DMS53 treated with DMSO at 0.1 percent for 48 hours (cell line): ENCODE results near the gene TMEFF2.
"Not testable (repeated sequence)": the region's sequence is repeated elsewhere in the genome, so short reads cannot be mapped to it uniquely, and the experiment has no call there.

Experiments used
- DNase-seq: peaks from one replicate; lab custom pipeline; 2025; ENCODE audit not compliant: unreplicated experiment; lab: John Stamatoyannopoulos, UW

Gene TMEFF2

DNA sequence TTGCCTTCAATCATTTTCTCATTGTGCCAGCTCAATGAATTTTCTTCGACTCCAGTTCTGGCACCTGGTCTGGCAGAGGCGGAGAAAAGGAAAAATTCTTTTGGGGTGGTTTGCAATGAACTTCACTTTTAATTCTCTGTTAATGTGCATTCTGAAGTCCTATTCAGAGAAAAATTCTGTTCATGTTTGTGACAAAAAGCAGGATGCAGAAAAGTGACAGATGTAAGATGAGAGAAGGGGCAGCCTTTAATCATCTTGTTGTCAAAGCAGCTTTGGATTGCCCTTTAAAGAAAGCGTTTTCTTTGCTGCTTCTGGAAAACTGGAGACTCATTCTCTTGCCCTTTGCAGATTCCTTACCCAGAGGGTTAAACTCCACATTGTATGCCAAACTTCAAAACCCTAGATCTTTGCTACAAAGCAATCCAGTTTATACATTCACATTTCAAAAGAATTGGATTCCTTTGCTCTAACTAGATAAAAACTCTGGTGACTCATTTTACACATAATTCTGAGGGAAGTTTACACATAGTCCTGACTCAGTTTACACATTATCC, 253.3 kb downstream of the TMEFF2 start:
- DNase-seq: no peak

DNA sequence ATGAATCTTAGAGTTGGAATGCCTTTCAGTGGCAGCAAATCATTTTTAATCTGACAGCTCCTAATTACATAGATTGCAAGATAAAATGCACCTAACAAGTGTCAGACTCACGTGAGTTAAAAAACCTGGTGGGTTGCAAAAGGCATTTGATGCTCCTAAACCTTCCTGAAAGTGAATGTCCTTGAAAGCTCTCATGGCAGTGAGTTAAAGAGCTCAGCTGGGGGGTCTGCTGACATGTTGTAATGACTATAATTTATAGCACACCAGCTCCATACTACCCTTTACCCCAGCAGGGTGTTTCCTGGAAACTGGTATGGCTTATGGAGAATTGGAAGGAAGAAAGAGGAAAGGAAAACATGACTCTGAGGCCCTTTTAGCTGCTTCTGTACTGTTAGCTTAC, 256.0 kb downstream of the TMEFF2 start:
- no peak for DNase-seq

GRCh38 chr2:191936882-191937405, 257.8 kb downstream of the TMEFF2 start:
- no peak for DNase-seq

DNA sequence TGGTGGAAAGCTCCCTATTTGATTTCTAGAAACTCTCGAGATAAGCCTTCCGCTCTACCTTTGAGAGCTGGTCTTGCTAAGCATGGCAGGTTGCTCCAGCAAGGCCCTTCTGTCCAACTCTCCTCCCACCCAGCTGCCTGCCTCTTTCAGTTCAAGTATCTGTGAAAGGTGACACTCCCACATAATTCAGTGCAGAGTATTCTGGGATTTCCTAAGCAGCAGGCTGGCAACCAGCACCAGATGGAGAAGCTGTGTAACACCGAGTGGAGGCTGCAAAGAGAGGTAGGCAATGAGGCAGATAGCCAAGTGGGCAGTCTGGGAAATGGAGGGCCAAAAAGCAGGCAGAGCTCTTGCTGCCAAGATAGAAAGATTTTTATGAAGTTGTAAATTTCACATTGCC, 259.5 kb downstream of the TMEFF2 start:
- DNase-seq: peak; percentile 90

GRCh38 chr2:191933307-191934105, 261.2 kb downstream of the TMEFF2 start:
- DNase-seq: no peak

DNA sequence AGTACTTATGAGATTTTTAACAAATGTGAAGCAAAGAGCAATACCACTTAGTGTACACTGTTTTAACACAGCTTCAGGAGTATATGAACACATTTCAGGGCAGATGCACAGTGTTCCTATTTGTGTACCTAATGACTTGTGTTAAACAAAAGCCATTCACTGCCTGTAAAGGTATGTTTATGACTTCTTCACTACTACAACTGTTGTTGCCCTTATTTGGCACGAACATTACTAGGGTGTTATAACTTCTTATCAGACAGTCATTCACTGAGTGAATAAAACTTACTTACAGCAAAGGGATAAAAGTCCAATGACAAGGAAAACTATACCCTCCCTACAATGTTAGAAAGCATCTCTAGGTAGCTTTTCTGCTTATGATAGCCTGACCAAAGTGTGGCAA, 262.4 kb downstream of the TMEFF2 start:
- DNase-seq: no peak

DNA sequence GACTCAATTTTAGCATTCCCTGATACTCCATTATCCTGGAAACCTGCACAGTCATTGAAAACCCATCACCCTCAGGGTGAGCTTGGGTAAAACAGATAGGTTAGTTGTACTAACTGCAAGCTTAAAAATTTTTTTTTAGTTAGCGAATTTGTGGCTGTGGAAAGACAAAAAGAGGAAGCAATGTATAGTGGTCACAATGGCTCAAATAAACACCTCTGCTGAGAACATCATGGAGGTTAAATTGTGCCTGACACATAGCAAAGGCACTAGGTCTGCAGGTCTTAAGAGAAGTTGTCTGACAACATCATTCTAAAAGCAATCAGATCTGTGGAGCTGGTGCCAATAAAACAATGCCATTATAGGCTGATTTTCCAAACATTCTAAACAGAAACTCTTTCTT, 263.4 kb downstream of the TMEFF2 start:
- no peak for DNase-seq

DNA sequence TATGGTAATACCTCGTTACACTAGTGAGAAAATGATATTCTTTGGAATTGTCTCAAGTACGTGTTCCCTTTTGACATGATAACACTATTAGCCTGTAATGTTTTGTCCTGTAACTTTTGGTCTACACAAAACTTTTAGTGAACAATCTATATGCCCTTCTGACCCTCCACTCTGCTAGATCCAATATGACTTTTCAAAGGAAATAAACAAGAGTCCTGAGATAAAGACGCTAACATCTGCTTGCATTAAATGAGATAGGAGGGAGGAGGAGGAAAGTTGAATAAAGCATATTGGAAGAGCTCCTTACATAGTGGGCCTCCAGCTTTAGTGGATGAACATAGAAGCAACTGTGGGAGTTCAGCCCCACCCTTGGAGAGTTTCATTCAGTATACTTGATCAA, 264.5 kb downstream of the TMEFF2 start:
- no peak for DNase-seq

DNA sequence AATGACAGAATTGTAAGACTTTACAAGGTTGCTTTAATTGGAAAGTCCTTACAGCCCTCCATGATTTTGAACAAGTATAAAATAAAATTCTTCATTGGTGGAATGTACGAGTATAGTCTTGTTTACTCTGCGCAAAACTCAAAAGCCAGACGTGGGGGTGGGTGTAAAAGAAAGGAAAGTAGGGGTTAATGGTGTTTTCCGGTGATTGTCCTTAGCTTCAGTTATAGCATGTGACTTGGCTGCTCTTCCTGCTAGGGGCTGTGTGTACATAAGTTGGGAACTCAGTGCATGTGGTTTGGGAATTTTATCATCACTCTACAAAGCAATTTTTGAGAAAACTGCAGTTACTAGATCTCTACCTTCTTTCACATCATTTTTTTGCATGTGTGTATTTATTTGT, 265.4 kb downstream of the TMEFF2 start:
- no peak for DNase-seq

- DNase-seq: no peak
Measured at GRCh38 chr2:191927991-191928390, 266.7 kb downstream of the TMEFF2 start.

DNA sequence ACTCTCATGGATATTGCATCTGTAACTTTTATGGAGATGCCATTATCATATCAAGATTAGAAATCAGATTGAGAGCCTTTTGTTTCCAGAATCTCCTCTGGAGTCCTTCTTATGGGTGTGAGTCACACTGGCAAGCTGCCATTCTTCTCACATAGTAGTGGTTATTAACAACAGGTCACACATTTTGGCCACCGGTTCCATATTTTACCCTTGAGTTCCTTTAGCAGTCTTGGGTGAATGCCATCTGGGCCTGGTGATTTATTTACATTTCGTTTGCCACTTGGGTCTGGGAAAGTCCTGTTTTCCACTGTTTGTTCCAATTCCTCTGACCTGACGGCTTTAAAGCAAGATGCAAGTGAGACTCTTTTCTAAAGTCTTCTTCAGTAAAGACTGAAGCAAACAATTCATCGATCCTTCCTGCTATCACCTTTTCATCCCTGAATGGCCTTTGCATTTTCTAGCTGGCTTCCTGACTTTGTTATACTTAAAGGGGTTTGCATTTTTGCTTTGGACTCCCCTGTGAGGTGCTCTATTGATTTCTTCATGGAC, 267.3 kb downstream of the TMEFF2 start:
- DNase-seq: peak; percentile 73

- DNase-seq: no peak
Measured at GRCh38 chr2:191926671-191927070, 268.1 kb downstream of the TMEFF2 start.

GRCh38 chr2:191923652-191923997, 271.1 kb downstream of the TMEFF2 start:
- no peak for DNase-seq

DNA sequence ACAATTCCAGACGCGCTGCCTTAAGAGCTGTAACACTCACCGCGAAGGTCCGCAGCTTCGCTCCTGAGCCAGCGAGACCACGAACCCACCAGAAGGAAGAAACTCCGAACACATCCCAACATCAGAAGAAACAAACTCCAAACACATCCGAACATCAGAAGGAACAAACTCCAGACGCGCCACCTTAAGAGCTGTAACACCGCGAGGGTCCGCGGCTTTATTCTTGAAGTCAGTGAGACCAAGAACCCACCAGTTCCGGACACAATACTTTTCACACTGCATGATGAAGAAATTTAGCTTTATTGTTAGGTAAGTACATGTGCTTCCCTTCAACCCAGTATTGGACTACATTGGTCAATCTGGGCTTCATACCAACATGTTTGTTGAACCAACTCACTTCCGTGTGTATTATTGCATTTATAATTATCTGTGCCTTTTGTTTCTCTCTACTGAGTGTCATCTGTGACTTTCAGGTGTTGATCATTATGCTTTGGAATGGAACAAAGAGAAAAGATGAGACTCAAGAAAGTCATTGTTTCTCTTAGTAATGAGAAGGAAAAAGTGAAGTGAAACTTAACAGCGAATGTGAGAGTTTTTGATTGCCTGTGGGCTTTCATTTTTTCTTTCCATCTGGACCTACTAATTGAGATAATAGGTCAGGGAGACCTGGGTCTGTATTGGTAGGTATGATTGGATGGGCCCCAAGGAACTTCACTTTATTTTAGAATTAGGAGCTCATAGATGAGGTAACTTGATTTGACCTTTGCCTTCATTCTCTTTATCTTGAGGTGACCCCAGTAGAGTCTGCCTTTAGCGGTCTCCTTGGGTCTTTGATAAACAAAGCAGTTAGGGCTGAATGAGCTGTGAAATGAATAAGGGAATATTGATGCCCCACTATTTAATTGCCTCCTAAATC, 271.7 kb downstream of the TMEFF2 start:
- DNase-seq: no peak

- not testable (repeated sequence) for DNase-seq
Measured at GRCh38 chr2:191921650-191922049, 273.1 kb downstream of the TMEFF2 start.

DNA sequence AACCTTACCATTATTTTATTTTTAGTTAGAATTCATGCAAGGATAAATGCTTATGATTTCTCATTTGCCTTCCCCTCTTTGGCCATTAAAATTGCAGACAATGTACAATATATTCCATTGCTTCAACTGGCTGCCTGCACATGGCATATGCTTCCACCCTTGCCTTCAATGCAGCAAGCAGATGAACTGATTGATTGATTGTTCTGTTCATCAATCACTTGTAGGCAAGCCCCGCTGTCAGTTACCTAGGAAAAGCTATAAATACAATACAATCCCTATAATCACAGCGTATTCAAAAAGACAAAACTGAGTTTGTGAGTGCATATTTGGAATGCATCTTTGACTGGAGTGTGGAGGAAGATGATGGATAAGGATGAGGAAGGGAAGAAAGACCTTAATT, 274.2 kb downstream of the TMEFF2 start:
- DNase-seq: no peak

GRCh38 chr2:191917967-191918651, 276.6 kb downstream of the TMEFF2 start:
- no peak for DNase-seq

DNA sequence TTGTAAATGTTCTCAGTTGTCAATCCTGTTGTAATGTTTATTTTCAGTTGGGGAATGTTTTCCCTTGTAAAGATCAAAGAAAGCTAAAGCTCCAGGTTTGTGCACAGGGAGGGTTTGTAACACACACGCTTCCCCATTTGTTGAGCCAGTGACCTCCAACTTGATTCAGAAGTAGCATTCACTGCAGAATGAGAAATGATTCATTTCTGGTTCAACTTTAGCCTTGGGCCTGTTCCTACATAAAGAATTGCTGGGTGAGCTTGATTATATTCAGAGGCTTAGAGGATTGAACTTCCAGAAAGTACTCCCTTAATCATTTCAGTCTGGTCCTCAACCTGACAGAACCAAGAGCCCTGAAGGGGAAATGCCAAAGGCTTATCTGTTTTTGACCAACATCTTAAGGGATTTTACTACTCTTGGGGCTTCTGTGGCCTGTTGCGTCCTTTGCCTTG, 277.3 kb downstream of the TMEFF2 start:
- no peak for DNase-seq

GRCh38 chr2:191916826-191917225, 277.9 kb downstream of the TMEFF2 start:
- no peak for DNase-seq

GRCh38 chr2:191915750-191916149, 279.0 kb downstream of the TMEFF2 start:
- no peak for DNase-seq

DNA sequence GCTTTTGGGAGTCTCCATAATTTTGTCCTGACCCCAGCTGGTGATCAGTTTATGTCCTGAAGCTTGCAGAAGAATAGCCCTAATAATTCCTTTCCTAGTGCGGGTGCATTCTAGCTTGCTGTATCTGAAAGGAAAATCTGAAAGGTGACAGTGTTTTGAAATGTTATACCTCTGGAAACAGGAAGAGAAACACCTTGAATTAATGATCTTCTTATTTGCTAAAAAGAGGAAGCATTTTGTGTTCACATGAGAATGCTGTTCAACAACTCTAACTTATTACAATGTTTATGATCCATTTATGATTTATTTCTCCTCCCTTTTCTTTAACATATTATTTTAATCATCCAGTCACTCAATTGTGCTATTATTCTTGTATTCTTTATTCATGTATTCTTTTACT, 280.9 kb downstream of the TMEFF2 start:
- DNase-seq: no peak
